Measurements from ENCODE around the gene RNASEL.

GRCh38 chr1:182631053-182631677, 42.1 kb upstream of the RNASEL start:
- TF ChIP-seq EZH2 (IDR thresholded peaks at IDR 0.05; ENCODE audit: low read length, missing control alignments), result no peak
- TF ChIP-seq, protein P1, sequence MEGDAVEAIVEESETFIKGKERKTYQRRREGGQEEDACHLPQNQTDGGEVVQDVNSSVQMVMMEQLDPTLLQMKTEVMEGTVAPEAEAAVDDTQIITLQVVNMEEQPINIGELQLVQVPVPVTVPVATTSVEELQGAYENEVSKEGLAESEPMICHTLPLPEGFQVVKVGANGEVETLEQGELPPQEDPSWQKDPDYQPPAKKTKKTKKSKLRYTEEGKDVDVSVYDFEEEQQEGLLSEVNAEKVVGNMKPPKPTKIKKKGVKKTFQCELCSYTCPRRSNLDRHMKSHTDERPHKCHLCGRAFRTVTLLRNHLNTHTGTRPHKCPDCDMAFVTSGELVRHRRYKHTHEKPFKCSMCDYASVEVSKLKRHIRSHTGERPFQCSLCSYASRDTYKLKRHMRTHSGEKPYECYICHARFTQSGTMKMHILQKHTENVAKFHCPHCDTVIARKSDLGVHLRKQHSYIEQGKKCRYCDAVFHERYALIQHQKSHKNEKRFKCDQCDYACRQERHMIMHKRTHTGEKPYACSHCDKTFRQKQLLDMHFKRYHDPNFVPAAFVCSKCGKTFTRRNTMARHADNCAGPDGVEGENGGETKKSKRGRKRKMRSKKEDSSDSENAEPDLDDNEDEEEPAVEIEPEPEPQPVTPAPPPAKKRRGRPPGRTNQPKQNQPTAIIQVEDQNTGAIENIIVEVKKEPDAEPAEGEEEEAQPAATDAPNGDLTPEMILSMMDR (conservative IDR thresholded peaks at IDR 0.05 in 1 of 2, IDR thresholded peaks at IDR 0.05 in 1 of 2; ENCODE audit: low read depth in 1 of 2, low read length in 2 of 2), result no peak

Data from fibroblast of lung (primary cell).